Uterus (tissue), 4 donors: ENCODE measurements around the gene SETBP1. TPM values are rescaled to one million over a fixed set of nuclear protein-coding genes. Genes with fewer than 3 reads are reported as not detected.
"Not testable (repeated sequence)": the region's sequence is repeated elsewhere in the genome, so short reads cannot be mapped to it uniquely, and the experiment has no call there.

ENCODE experiments used
- DNase-seq, 2 donors: peaks; one replicate each; pipeline ENCODE4 v3.0.0-alpha.2; 2019 to 2020
- H3K27ac ChIP-seq, 2 donors: fragments of 200-600 bp; sonication (generic); 1 replicate in 1 of 2; 2 replicates in 1 of 2; pipeline ENCODE4 v1.5.1; 2016 to 2018
- H3K27me3 ChIP-seq, 2 donors: fragments of 200-600 bp; sonication (generic); one replicate each; pipeline ENCODE4 v1.5.1; 2018 to 2019; ENCODE audit warnings: control low read depth in 1 of 2
- H3K36me3 ChIP-seq, 2 donors: fragments of 200-600 bp; sonication (generic); one replicate each; pipeline ENCODE4 v1.5.1; 2019; ENCODE audit warnings: control low read depth in 1 of 2
- H3K4me1 ChIP-seq, 2 donors: fragments of 200-600 bp; sonication (generic); one replicate each; pipeline ENCODE4 v1.5.1; 2018 to 2019; ENCODE audit warnings: control low read depth in 1 of 2
- H3K4me3 ChIP-seq, 2 donors: fragments of 200-600 bp; sonication (generic); 1 replicate in 1 of 2; 2 replicates in 1 of 2; pipeline ENCODE4 v1.5.1; 2018 to 2019; ENCODE audit warnings: mild to moderate bottlenecking in 1 of 2
- H3K9me3 ChIP-seq, 2 donors: fragments of 200-600 bp; sonication (generic); one replicate each; pipeline ENCODE4 v1.5.1; 2019; ENCODE audit warnings: control low read depth in 1 of 2
- POLR2A ChIP-seq, 2 donors: fragments of 450-650 bp; IDR thresholded peaks; one replicate each; pipeline ENCODE4 v1.6.1; 2016; ENCODE audit warnings: antibody characterized with exemption in 2 of 2, mild to moderate bottlenecking in 1 of 2, moderate library complexity in 1 of 2
- intact Hi-C: fragments of 100-400 bp; cut with DNase I; formaldehyde crosslinking; loops from one replicate; pipeline ENCODE4 v1.15.1; 2023; ENCODE audit warnings: low total_unique reads
- total RNA-seq, 4 donors: library from RNA; depleted of rRNA in 3 of 4; stranded (reverse); fragments of >200 nt in 3 of 4; gene quantifications; one replicate each; pipeline versions ENCODE4 v1.1.0 to v1.2.4, GENCODE V29; 2014 to 2023
- TF ChIP-seq, protein P1 (sequence below), 4 experiments: fragments of 200-600 bp in 2 of 4; fragments of 450-650 bp in 2 of 4; sonication (generic) in 2 of 4; IDR thresholded peaks; one replicate each; pipeline ENCODE4 v1.5.1; 2016 to 2019; ENCODE audit warnings: antibody characterized with exemption in 4 of 4, mild to moderate bottlenecking in 2 of 4, moderate library complexity in 1 of 4
- donor health status: DM: yes; HTN: yes; CAD: no.

The SETBP1 gene
- total RNA-seq, 4 donors from 2014 or later = 16.8 to 74.0 (median 36.9) TPM

- intact Hi-C loops = no loop called here
These were observed 116.0 kb downstream of the SETBP1 start for GRCh38 chr18:44796429-44797428.

DNA sequence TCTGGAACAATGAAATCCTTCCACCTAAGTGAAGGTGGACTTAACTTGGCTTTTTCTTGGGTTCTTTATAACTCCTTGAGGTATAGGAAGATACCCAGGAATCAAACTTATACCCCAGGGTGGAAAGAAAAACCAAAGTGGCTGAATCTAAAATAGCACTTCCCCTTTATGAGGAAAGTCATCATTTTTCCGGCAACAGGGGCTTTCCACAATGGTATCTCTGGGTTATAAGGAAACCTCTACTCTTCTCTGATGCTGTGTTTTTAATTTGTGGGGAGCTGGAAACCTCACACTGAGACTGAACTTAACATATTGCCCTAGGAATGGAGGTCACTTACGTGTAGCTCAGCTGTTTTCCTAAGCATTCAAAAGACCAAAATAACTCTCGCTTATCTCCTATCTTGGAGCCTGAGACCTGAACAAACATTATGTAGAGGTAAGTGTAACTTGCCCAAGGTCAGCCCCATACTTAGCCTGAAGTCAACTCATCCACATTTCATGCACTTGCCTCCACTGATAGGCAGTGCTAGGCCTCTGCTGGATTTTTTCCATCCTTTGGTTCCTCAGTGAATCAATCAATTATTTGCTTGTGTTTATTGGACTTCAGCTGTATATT lies 117.9 kb downstream of the SETBP1 start:
- H3K4me1 ChIP-seq = no peaks in the 10 kb centered on the region
- no peak for DNase-seq
- H3K9me3 ChIP-seq = no peaks in the 10 kb centered on the region
- no peaks in the 10 kb centered on the region for H3K27me3 ChIP-seq
- no peak overlapping the region for H3K27ac ChIP-seq
- no peaks in the 10 kb centered on the region for H3K36me3 ChIP-seq
- intact Hi-C loops = no loop called here
- no peak overlapping the region for H3K4me3 ChIP-seq
- TF ChIP-seq POLR2A (IDR thresholded peaks at IDR 0.05) = no peak
- TF ChIP-seq, protein P1, sequence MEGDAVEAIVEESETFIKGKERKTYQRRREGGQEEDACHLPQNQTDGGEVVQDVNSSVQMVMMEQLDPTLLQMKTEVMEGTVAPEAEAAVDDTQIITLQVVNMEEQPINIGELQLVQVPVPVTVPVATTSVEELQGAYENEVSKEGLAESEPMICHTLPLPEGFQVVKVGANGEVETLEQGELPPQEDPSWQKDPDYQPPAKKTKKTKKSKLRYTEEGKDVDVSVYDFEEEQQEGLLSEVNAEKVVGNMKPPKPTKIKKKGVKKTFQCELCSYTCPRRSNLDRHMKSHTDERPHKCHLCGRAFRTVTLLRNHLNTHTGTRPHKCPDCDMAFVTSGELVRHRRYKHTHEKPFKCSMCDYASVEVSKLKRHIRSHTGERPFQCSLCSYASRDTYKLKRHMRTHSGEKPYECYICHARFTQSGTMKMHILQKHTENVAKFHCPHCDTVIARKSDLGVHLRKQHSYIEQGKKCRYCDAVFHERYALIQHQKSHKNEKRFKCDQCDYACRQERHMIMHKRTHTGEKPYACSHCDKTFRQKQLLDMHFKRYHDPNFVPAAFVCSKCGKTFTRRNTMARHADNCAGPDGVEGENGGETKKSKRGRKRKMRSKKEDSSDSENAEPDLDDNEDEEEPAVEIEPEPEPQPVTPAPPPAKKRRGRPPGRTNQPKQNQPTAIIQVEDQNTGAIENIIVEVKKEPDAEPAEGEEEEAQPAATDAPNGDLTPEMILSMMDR (IDR thresholded peaks at IDR 0.05) = no peak

More at GRCh38 chr18:44796429-44797428, 116.0 kb downstream of the SETBP1 start:
- H3K27me3 ChIP-seq = no peaks in the 10 kb centered on the region
- H3K4me1 ChIP-seq = peaks cover 0 to 4% of the 10 kb centered on the region in 2 donors
- no peaks in the 10 kb centered on the region for H3K36me3 ChIP-seq
- TF ChIP-seq POLR2A (IDR thresholded peaks at IDR 0.05) = no peak
- TF ChIP-seq, protein P1 (IDR thresholded peaks at IDR 0.05) = no peak
- no peak overlapping the region for H3K27ac ChIP-seq
- no peak overlapping the region for H3K4me3 ChIP-seq
- no peaks in the 10 kb centered on the region for H3K9me3 ChIP-seq
- DNase-seq = no peak

DNA sequence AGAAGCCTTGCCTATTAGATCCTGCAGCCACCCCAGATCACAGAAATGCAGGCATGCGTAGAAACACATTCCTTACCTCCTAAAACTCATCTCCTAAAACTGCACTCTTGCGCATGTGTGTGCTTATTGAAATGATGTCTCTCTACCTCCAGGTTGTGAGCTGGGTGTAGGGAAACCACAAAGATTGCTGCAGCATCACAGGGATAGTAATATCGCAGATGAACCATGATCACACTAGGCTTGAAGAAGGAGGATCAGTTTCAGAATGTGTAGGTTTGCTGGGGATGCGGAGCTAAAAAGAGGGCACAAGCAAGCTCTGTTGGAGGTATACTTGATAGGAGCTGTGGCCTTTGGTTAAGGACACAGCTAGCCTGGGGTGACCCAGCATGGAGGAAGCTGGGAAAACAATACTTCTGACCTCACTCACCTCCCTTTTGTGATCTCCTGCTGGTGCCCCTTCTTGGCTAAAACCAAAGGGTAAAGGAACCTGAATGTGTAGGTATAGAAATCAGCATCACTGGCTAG lies 118.8 kb downstream of the SETBP1 start:
- Histone ChIP-seq H3K4me1 (no peaks in the 10 kb centered on the region), H3K27me3 (no peaks in the 10 kb centered on the region), H3K9me3 (no peaks in the 10 kb centered on the region), H3K4me3 (no peak overlapping the region), H3K36me3 (no peaks in the 10 kb centered on the region), H3K27ac (no peak overlapping the region)
- TF ChIP-seq POLR2A (IDR thresholded peaks at IDR 0.05) = no peak
- TF ChIP-seq, protein P1 (IDR thresholded peaks at IDR 0.05) = no peak
- DNase-seq = no peak
- intact Hi-C loops = no loop called here

DNA sequence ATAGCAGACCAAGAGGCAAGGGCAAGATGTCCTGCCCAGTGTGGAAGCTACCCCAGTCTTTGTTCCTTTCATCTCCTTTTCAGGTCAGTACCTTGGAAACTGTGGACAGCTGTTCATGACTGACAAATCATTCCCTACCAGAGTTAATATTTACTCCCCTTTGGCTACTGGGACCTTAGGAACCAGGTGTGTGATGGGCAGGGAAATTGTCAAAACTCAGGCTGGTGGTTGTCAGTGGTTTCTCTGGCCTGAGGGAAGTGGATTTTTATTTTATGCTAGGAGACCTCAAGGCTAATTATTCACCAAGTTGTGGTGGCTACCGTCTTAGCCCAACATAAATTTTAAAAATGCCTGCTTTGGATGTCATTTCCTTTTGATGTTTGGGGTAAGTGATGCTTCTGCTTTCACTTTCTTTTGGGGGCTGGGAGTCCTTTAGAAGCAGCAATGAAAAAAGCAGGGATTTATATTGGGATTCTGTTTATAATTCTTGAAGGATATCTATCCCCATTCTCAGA lies 119.3 kb downstream of the SETBP1 start:
- Histone ChIP-seq H3K4me3 (no peak overlapping the region), H3K27me3 (no peaks in the 10 kb centered on the region), H3K9me3 (no peaks in the 10 kb centered on the region), H3K4me1 (no peaks in the 10 kb centered on the region), H3K36me3 (no peaks in the 10 kb centered on the region), H3K27ac (no peak overlapping the region)
- no peak for DNase-seq
- intact Hi-C loops = loop anchor here (5.0 kb wide), 1 partner anchor 118 kb away; the partner anchor contains the start of gene SETBP1
- TF ChIP-seq, protein P1 (IDR thresholded peaks at IDR 0.05) = no peak
- no peak for TF ChIP-seq POLR2A (IDR thresholded peaks at IDR 0.05)

- not testable (repeated sequence) for DNase-seq
These were observed 120.1 kb downstream of the SETBP1 start for GRCh38 chr18:44800766-44801165.

More at GRCh38 chr18:44800766-44801165, 120.1 kb downstream of the SETBP1 start:
- H3K27ac ChIP-seq, H3K27me3 ChIP-seq, H3K36me3 ChIP-seq, H3K4me1 ChIP-seq, H3K9me3 ChIP-seq, H3K4me3 ChIP-seq: not testable (repeated sequence)
- intact Hi-C loops = loop anchor here (5.0 kb wide), 1 partner anchor 118 kb away; the partner anchor contains the start of gene SETBP1
